HepG2 (cell line): ENCODE data around the gene WDCP. TPM values are rescaled to one million over a fixed set of nuclear protein-coding genes. Genes with fewer than 3 reads are reported as not detected.
A peak's percentile ranks its signal among the peaks of the same experiment; 100 is the strongest.

Source experiments
- BORCS8-MEF2B ChIP-seq: sonication (generic); formaldehyde crosslinking; IDR thresholded peaks from 2 replicates; pipeline ENCODE4 v1.8.0; 2022; ENCODE audit warnings: mild to moderate bottlenecking, missing genetic modification reagents
- ELK4 ChIP-seq: sonication (generic); formaldehyde crosslinking; IDR thresholded peaks from 2 replicates; pipeline ENCODE4 v1.9.0; 2021; ENCODE audit warnings: missing genetic modification reagents, borderline replicate concordance
- EZH2 ChIP-seq: conservative IDR thresholded peaks from 2 replicates; pipeline ENCODE4 v1.6.1; 2012; ENCODE audit warnings: mild to moderate bottlenecking, low read depth, low read length, moderate library complexity
- IRF2 ChIP-seq: IDR thresholded peaks from 2 replicates; pipeline ENCODE4 v1.6.1; 2018; ENCODE audit warnings: missing genetic modification reagents, missing compliant biosample characterization
- LRRFIP1 ChIP-seq: sonication (generic); formaldehyde crosslinking; conservative IDR thresholded peaks from 2 replicates; pipeline ENCODE4 v1.4.0; 2020; ENCODE audit warnings: missing genetic modification reagents
- NCOA1 ChIP-seq: sonication (generic); formaldehyde crosslinking; IDR thresholded peaks from 2 replicates; pipeline ENCODE4 v1.9.0; 2021; ENCODE audit warnings: missing genetic modification reagents
- PLSCR1 ChIP-seq: sonication (generic); formaldehyde crosslinking; IDR thresholded peaks from 2 replicates; pipeline ENCODE4 v1.5.0; 2020; ENCODE audit warnings: missing genetic modification reagents, mild to moderate bottlenecking, borderline replicate concordance
- SALL1 ChIP-seq: sonication (generic); formaldehyde crosslinking; IDR thresholded peaks from 2 replicates; pipeline ENCODE4 v1.8.0; 2022; ENCODE audit warnings: mild to moderate bottlenecking, missing genetic modification reagents
- SUZ12 ChIP-seq: fragments of 150-350 bp; IDR thresholded peaks from 2 replicates; pipeline ENCODE4 v1.6.1; 2014; ENCODE audit warnings: low read depth, low read length
- ZBTB38 ChIP-seq: sonication (generic); formaldehyde crosslinking; IDR thresholded peaks from 2 replicates; pipeline ENCODE4 v1.5.1; 2020; ENCODE audit warnings: mild to moderate bottlenecking, missing genetic modification reagents
- ZBTB4 ChIP-seq: sonication (generic); formaldehyde crosslinking; IDR thresholded peaks from 2 replicates; pipeline ENCODE4 v1.4.0; 2020; ENCODE audit warnings: missing genetic modification reagents, mild to moderate bottlenecking, borderline replicate concordance
- ZFP41 ChIP-seq: sonication (generic); formaldehyde crosslinking; IDR thresholded peaks from 2 replicates; pipeline ENCODE4 v1.4.0; 2020; ENCODE audit warnings: mild to moderate bottlenecking, missing genetic modification reagents, borderline replicate concordance
- ZFP91 ChIP-seq: sonication (generic); formaldehyde crosslinking; IDR thresholded peaks from 2 replicates; pipeline ENCODE4 v1.9.0; 2022; ENCODE audit warnings: missing genetic modification reagents, mild to moderate bottlenecking, borderline replicate concordance
- ZNF101 ChIP-seq: sonication (generic); formaldehyde crosslinking; IDR thresholded peaks from 2 replicates; pipeline ENCODE4 v1.4.0; 2020; ENCODE audit warnings: mild to moderate bottlenecking, low read depth, missing genetic modification reagents, borderline replicate concordance
- ZNF274 ChIP-seq: sonication (generic); formaldehyde crosslinking; IDR thresholded peaks from 2 replicates; pipeline ENCODE4 v1.5.1; 2020; ENCODE audit warnings: mild to moderate bottlenecking, missing genetic modification reagents
- ZNF510 ChIP-seq: sonication (generic); formaldehyde crosslinking; IDR thresholded peaks from 2 replicates; pipeline ENCODE4 v1.4.0; 2020; ENCODE audit warnings: low read depth, mild to moderate bottlenecking, missing genetic modification reagents
- ZNF747 ChIP-seq: sonication (generic); formaldehyde crosslinking; IDR thresholded peaks from 2 replicates; pipeline ENCODE4 v1.8.1; 2023; ENCODE audit warnings: missing genetic modification reagents, mild to moderate bottlenecking, borderline replicate concordance
- ZNF816 ChIP-seq: sonication (generic); formaldehyde crosslinking; IDR thresholded peaks from 2 replicates; pipeline ENCODE4 v1.8.0; 2022; ENCODE audit warnings: missing genetic modification reagents, mild to moderate bottlenecking, borderline replicate concordance
- ZSCAN21 ChIP-seq: sonication (generic); formaldehyde crosslinking; IDR thresholded peaks from 2 replicates; pipeline ENCODE4 v1.8.0; 2022; ENCODE audit warnings: mild to moderate bottlenecking, missing genetic modification reagents, moderate library complexity, borderline replicate concordance
- polyA plus RNA-seq, 8 experiments: library from polyadenylated mRNA; depleted of rRNA in 3 of 8; stranded (reverse) in 7 of 8; unstranded in 1 of 8; fragments of >200 nt; fragmentation: Illumina TruSeq in 4 of 8; extraction: Trizol in 4 of 8; gene quantifications; 2 replicates each; pipeline versions ENCODE4 v1.2.1 to v1.2.3, GENCODE V29; 2011 to 2016; ENCODE audit warnings: low read depth in 4 of 8, missing spikeins in 1 of 8, mixed read lengths in 1 of 8; ENCODE audit not compliant: insufficient read depth in 1 of 8
- total RNA-seq, 5 experiments: library from RNA; depleted of rRNA; stranded (reverse); fragments of >200 nt; fragmentation: Illumina TruSeq; extraction: Trizol; gene quantifications; 2 replicates each; pipeline ENCODE4 v1.2.3, GENCODE V29; 2016; ENCODE audit warnings: low read depth in 1 of 5

The WDCP gene
- total and polyA plus RNA-seq, 2 of the 13 experiments (the other 11 are each of a cell fraction or from before 2014, with no cell fraction given) = 17.4 to 22.6 TPM

GRCh38 chr2:24084386-24085199 lies 37.4 kb upstream of the WDCP start, which contains the start of gene TP53I3 (continued):
- no peak for TF ChIP-seq LRRFIP1 (CRISPR knock-in tag)
- peak; percentile 89 for TF ChIP-seq ZNF816
- no peak for TF ChIP-seq ZNF510
- TF ChIP-seq IRF2 (CRISPR knock-in tag) = 0 out of 2 replicates have a peak, but pooled peaks have one; percentile 58
- peak; percentile 85 for TF ChIP-seq SALL1
- peak; percentile 69 for TF ChIP-seq ZNF747
- no peak for TF ChIP-seq PLSCR1 (CRISPR knock-in tag)
- TF ChIP-seq SUZ12 = no peak
- no peak for TF ChIP-seq ZFP41 (CRISPR knock-in tag)
- no peak for TF ChIP-seq NCOA1 (CRISPR knock-in tag)
- TF ChIP-seq ZFP91 (CRISPR knock-in tag) = peak; percentile 97
- TF ChIP-seq ZBTB38 (CRISPR knock-in tag) = peak; percentile 81
- peak; percentile 79 for TF ChIP-seq BORCS8-MEF2B
- TF ChIP-seq ZNF101 (CRISPR knock-in tag) = no peak
- TF ChIP-seq ZNF274 = peak; percentile 82; the same call in 1 of the 2 replicates
- TF ChIP-seq EZH2 = no peak
- TF ChIP-seq ELK4 (CRISPR knock-in tag) = no peak
- TF ChIP-seq ZBTB4 (CRISPR knock-in tag) = peak; percentile 17; the same call in 1 of the 2 replicates
- TF ChIP-seq ZSCAN21 (CRISPR knock-in tag) = peak; percentile 96
